Colonic mucosa (tissue), 4 donors: ENCODE measurements around the gene HSPA9. TPM values are rescaled to one million over a fixed set of nuclear protein-coding genes. Genes with fewer than 3 reads are reported as not detected.

Experiments used
- DNase-seq: peaks from one replicate; pipeline ENCODE4 v3.0.0-alpha.2; 2020
- H3K27ac ChIP-seq: fragments of 200-600 bp; one replicate; pipeline ENCODE4 v1.8.0; 2021
- H3K27me3 ChIP-seq: fragments of 200-600 bp; one replicate; pipeline ENCODE4 v1.8.0; 2021
- H3K36me3 ChIP-seq: fragments of 200-600 bp; one replicate; pipeline ENCODE4 v1.8.0; 2021
- H3K4me1 ChIP-seq: fragments of 200-600 bp; one replicate; pipeline ENCODE4 v1.8.0; 2021; ENCODE audit warnings: mild to moderate bottlenecking
- H3K4me3 ChIP-seq: fragments of 200-600 bp; one replicate; pipeline ENCODE4 v1.8.0; 2021
- H3K9ac ChIP-seq, 2 donors: one replicate each; pipeline ENCODE4 v1.7.0; 2013; ENCODE audit warnings: control low read depth in 2 of 2, low read depth in 2 of 2, low read length in 2 of 2
- H3K9me3 ChIP-seq: fragments of 200-600 bp; one replicate; pipeline ENCODE4 v1.8.0; 2021
- CTCF ChIP-seq: fragments of 200-600 bp; IDR thresholded peaks from one replicate; pipeline ENCODE4 v1.8.0; 2022; ENCODE audit warnings: antibody characterized with exemption, mild to moderate bottlenecking
- intact Hi-C: fragments of 100-400 bp; cut with DNase I; formaldehyde crosslinking; loops from one replicate; pipeline ENCODE4 v1.14.1; 2022
- total RNA-seq, 2 donors: library from RNA; stranded (reverse); fragmentation: NEBNext Ultra II Directional in 1 of 2; extraction: Animal tissue kit (Norgen Biotek cat#: 25700) in 1 of 2; gene quantifications; one replicate each; pipeline ENCODE4 v1.2.1, GENCODE V29; 2021
- donor health status: healthy.
- donor health status: DM: no; HTN: no; CAD: no.
- donor health status: DM: no; HTN: no; CAD: no.

Gene HSPA9
- total RNA-seq, 2 donors from 2014 or later: 196 to 289 TPM

GRCh38 chr5:138542180-138542955, 32.8 kb downstream of the HSPA9 start:
- H3K27ac ChIP-seq: peak overlapping the region; percentile 93
- peak overlapping the region; percentile 90 for H3K4me3 ChIP-seq
- no peaks in the 10 kb centered on the region for H3K36me3 ChIP-seq
- no peaks in the 10 kb centered on the region for H3K27me3 ChIP-seq
- no peaks in the 10 kb centered on the region for H3K9me3 ChIP-seq
- intact Hi-C loops: no loop called here
- TF ChIP-seq CTCF: no peak
- H3K4me1 ChIP-seq: peaks cover 12% of the 10 kb centered on the region
- peak; percentile 31 for DNase-seq
- peak overlapping the region; percentile 98 to 99 for H3K9ac ChIP-seq

DNA sequence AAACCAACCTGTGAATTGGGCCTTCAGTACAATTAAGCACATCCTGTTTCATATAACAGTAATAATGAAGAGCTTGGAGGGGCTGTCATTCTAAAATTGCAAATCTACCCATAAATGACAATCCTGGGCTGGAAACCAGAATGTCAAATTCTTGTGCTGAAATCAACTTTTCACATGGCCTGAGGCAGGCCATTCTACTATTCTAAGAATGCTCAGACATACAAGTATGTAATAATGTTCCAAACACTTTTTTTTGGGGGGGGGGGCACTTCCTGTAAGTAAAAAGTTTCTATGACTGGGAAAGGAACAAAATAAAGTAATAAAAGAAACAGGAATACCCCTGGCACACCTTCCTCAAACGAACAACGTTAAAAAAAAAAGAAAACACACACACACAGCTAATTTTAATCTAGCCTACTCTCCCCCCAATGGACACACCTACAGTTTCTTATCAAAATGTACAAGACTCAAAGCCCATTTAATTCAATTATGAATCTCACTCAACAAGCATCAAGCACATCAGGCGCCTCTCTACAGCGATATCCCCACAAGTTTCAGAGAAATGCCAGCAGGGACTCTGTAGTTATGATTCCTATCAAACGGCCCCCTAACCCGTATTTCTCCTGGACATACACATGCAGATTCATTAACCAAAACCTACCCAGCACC, 33.6 kb downstream of the HSPA9 start:
- Histone ChIP-seq H3K4me3 (peak overlapping the region; percentile 90), H3K27ac (peak overlapping the region; percentile 93), H3K4me1 (peaks cover 12% of the 10 kb centered on the region), H3K36me3 (no peaks in the 10 kb centered on the region), H3K27me3 (no peaks in the 10 kb centered on the region), H3K9ac (peak overlapping the region; percentile 98 to 99), H3K9me3 (no peaks in the 10 kb centered on the region)
- intact Hi-C loops: no loop called here
- no peak for DNase-seq
- no peak for TF ChIP-seq CTCF

GRCh38 chr5:138539791-138540190, 35.4 kb downstream of the HSPA9 start:
- peaks cover 7% of the 10 kb centered on the region for H3K4me1 ChIP-seq
- no peaks in the 10 kb centered on the region for H3K9me3 ChIP-seq
- H3K4me3 ChIP-seq: no peak overlapping the region
- DNase-seq: no peak
- H3K36me3 ChIP-seq: no peaks in the 10 kb centered on the region
- intact Hi-C loops: no loop called here
- TF ChIP-seq CTCF: no peak
- no peak overlapping the region for H3K9ac ChIP-seq
- no peaks in the 10 kb centered on the region for H3K27me3 ChIP-seq
- no peak overlapping the region for H3K27ac ChIP-seq

DNA sequence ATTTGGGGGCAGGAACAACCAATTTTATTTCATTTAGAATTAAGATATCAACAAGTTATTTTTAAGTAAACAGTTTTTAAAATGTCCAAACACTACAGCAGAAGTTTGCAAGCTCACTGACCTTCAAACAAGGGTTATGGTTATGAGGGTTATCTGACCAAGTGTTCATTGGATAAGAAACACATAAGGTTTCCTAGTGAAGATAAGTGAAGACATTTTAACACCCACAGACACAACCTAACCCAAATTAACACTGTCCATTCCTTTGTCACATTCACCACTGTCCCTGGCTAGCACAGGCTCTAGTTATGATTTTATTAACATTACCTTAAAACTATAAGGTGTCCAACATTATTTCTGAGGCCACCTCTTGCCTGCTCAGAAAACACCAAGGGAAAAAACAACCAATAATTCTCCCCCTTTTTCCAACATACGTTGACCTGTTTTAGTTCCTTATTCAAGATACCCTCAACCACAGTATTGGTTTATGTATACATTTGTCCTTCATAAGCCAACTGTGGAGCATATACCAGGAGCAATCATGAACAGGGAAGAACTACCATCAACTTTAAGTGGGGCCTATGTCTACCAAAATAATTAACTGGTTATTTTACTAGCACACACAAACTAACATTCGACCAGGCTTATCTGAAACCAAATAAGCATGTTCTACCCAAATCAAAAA, 36.1 kb downstream of the HSPA9 start:
- Histone ChIP-seq H3K4me3 (no peak overlapping the region), H3K4me1 (peaks cover 3% of the 10 kb centered on the region), H3K9ac (no peak overlapping the region), H3K27ac (no peak overlapping the region), H3K9me3 (no peaks in the 10 kb centered on the region), H3K36me3 (no peaks in the 10 kb centered on the region), H3K27me3 (no peaks in the 10 kb centered on the region)
- no peak for TF ChIP-seq CTCF
- DNase-seq: no peak
- intact Hi-C loops: no loop called here

DNA sequence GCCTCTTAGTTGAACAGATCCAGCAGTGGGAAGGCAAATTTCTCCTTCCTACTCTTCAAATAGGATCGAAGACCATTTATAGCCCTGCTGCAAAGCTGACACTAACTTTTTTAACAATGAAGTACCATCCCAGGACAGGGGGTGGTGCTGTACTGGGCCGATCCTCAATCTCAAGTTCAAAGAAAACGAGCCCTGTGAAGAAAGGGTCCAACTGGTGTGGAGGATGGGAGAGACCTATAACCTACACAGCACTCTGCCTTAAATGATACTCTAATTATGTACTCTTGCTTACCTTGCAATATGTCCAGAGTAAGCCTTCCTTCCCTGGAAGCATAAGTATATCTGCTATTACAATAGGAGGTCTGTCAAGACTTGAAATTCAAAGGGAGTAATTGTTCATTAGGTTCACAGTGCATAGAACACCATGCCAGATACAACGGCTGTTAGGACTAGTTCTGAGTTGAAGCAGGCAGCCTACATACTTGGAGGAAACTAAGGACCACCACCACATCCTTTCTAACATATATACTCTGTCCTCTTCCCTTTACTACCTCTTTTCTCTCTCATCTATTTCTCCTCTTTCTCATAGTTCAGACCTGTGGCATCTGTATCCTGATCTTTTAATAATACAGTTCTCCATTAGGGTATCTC, 38.4 kb downstream of the HSPA9 start:
- no peak for DNase-seq
- no peak overlapping the region for H3K4me3 ChIP-seq
- no peaks in the 10 kb centered on the region for H3K36me3 ChIP-seq
- intact Hi-C loops: no loop called here
- H3K9me3 ChIP-seq: no peaks in the 10 kb centered on the region
- H3K27me3 ChIP-seq: no peaks in the 10 kb centered on the region
- H3K27ac ChIP-seq: no peak overlapping the region
- H3K9ac ChIP-seq: no peak overlapping the region
- TF ChIP-seq CTCF: no peak
- peaks cover 3% of the 10 kb centered on the region for H3K4me1 ChIP-seq
